Tibial nerve (tissue), 4 donors: Measurements from ENCODE around the gene CTSV. TPM values are rescaled to one million over a fixed set of nuclear protein-coding genes. Genes with fewer than 3 reads are reported as not detected.
"Not testable (repeated sequence)": the region's sequence is repeated elsewhere in the genome, so short reads cannot be mapped to it uniquely, and the experiment has no call there.

Experiments used
- DNase-seq, 2 donors: peaks; one replicate each; pipeline ENCODE4 v3.0.0-alpha.2; 2019; ENCODE audit warnings: low spot score in 2 of 2
- H3K27ac ChIP-seq, 4 donors: fragments of 200-600 bp; sonication (generic) in 3 of 4; one replicate each; pipeline ENCODE4 v1.5.1; 2017 to 2019; ENCODE audit warnings: mild to moderate bottlenecking in 1 of 4
- H3K27me3 ChIP-seq, 2 donors: fragments of 200-600 bp; sonication (generic) in 1 of 2; one replicate each; pipeline versions ENCODE4 v1.5.1 to v1.6.0; 2017 to 2019
- H3K36me3 ChIP-seq, 3 donors: fragments of 200-600 bp; sonication (generic); one replicate each; pipeline ENCODE4 v1.5.1; 2018 to 2019
- H3K4me1 ChIP-seq, 4 donors: fragments of 200-600 bp; sonication (generic) in 3 of 4; one replicate each; pipeline ENCODE4 v1.5.1; 2017 to 2019
- H3K4me3 ChIP-seq, 4 donors: fragments of 200-600 bp; sonication (generic) in 3 of 4; one replicate each; pipeline ENCODE4 v1.5.1; 2017 to 2019; ENCODE audit warnings: mild to moderate bottlenecking in 1 of 4, moderate library complexity in 1 of 4
- H3K9me3 ChIP-seq, 4 donors: fragments of 200-600 bp; sonication (generic) in 3 of 4; one replicate each; pipeline ENCODE4 v1.5.1; 2017 to 2019
- WGBS, 2 donors: methylation state at CpG; one replicate each; pipeline ENCODE4 v1.1.5; 2018; 5-methylcytosine and 5-hydroxymethylcytosine counted together
- total RNA-seq, 4 donors: library from RNA; depleted of rRNA; stranded (reverse); fragments of >200 nt; gene quantifications; one replicate each; pipeline ENCODE4 v1.1.0, GENCODE V29; 2016

The CTSV gene
- total RNA-seq, 4 donors from 2014 or later: 0.42 TPM; not detected in 3

DNA sequence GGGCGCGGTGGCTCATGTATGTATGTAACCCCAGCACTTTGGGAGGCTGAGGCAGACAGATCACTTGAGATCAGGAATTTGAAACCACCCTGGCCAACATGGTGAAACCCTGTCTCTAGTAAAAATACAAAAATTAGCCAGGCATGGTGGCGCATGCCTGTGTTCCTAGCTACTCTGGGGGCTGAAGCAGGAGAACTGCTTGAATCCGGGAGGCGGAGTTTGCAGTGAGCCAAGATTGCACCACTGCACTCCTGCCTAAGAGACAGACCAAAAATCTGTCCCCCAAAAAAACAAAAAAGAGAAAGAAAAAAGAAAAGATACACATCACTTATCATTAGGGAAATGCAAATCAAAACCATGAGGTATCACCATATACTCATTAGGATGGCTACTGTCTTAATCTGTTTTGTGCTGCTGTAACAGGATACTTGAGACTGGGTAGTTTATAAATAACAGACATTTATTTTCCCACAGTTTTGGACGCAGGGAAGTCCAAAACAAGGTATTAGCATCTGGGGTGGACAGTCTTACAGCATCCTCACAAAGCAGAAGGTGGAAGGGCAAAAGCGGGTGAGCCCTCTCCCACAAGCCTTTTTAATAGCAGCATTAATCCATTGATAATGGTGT, 55.3 kb downstream of the CTSV start:
- H3K27me3 ChIP-seq, H3K4me3 ChIP-seq, H3K4me1 ChIP-seq, H3K36me3 ChIP-seq, H3K27ac ChIP-seq, DNase-seq: not testable (repeated sequence)
- 81 to 87% methylated on average over 7 of the region's 7 CpGs for WGBS, 2 donors
- H3K9me3 ChIP-seq: peaks cover 0 to 17% (median 0%) of the 10 kb centered on the region in 4 donors

Other genes with a start within 250 kb of the CTSV start
- gene ZNF782, start 184.6 kb downstream of the CTSV start, total RNA-seq: 10 to 100 TPM in 2 of 4 donors, 1 to 10 TPM in 2; 8.0 to 15.9 (median 9.6) TPM
- gene NUTM2G, start 110.3 kb downstream of the CTSV start, total RNA-seq: not detected